HG02798 (cell line): ENCODE results near the gene DHX35.

Source experiments
- ATAC-seq: cut with Tn5 transposase; IDR thresholded peaks from one replicate; pipeline ENCODE4 v1.9.1; 2021; ENCODE audit warnings: mild to moderate bottlenecking; ENCODE audit not compliant: unreplicated experiment, poor library complexity

The DHX35 gene

GRCh38 chr20:39016041-39016440 lies 53.9 kb downstream of the DHX35 start:
- no peak for ATAC-seq

GRCh38 chr20:39016506-39016905 lies 54.4 kb downstream of the DHX35 start:
- ATAC-seq: no peak

GRCh38 chr20:39019027-39019426 lies 56.9 kb downstream of the DHX35 start:
- no peak for ATAC-seq

- peak; percentile 87 for ATAC-seq
Measured at GRCh38 chr20:39019805-39020325, 57.7 kb downstream of the DHX35 start.

GRCh38 chr20:39021748-39022147 lies 59.6 kb downstream of the DHX35 start:
- ATAC-seq: peak; percentile 50

GRCh38 chr20:39025883-39026282 lies 63.7 kb downstream of the DHX35 start:
- ATAC-seq: no peak

- ATAC-seq: no peak
Measured at GRCh38 chr20:39029364-39029763, 67.2 kb downstream of the DHX35 start.

GRCh38 chr20:39032997-39033396 lies 70.9 kb downstream of the DHX35 start:
- ATAC-seq: no peak

- ATAC-seq: no peak
Measured at GRCh38 chr20:39036011-39036410, 73.9 kb downstream of the DHX35 start.

- ATAC-seq: no peak
Measured at GRCh38 chr20:39036851-39037250, 74.7 kb downstream of the DHX35 start.

GRCh38 chr20:39038047-39038446 lies 75.9 kb downstream of the DHX35 start:
- no peak for ATAC-seq

- ATAC-seq: no peak
Measured at GRCh38 chr20:39038495-39038894, 76.4 kb downstream of the DHX35 start.

- ATAC-seq: no peak
Measured at GRCh38 chr20:39039261-39039660, 77.1 kb downstream of the DHX35 start.

GRCh38 chr20:39040116-39040515 lies 78.0 kb downstream of the DHX35 start:
- no peak for ATAC-seq

GRCh38 chr20:39041067-39041466 lies 78.9 kb downstream of the DHX35 start:
- no peak for ATAC-seq

GRCh38 chr20:39042279-39043150 lies 80.4 kb downstream of the DHX35 start:
- ATAC-seq: no peak

- no peak for ATAC-seq
Measured at GRCh38 chr20:39044501-39044900, 82.4 kb downstream of the DHX35 start.

GRCh38 chr20:39045676-39046075 lies 83.5 kb downstream of the DHX35 start:
- no peak for ATAC-seq

- ATAC-seq: no peak
Measured at GRCh38 chr20:39047417-39047985, 85.4 kb downstream of the DHX35 start.

GRCh38 chr20:39048000-39048696 lies 86.0 kb downstream of the DHX35 start:
- ATAC-seq: peak; percentile 73

GRCh38 chr20:39049148-39049547 lies 87.0 kb downstream of the DHX35 start:
- ATAC-seq: no peak
